GM13976 (cell line): Measurements from ENCODE around the gene HYAL2.
"Not testable (repeated sequence)": the region's sequence is repeated elsewhere in the genome, so short reads cannot be mapped to it uniquely, and the experiment has no call there.

Experiments
- DNase-seq: peaks from one replicate; pipeline ENCODE4 v3.0.0; 2012; ENCODE audit warnings: low spot score
- CTCF ChIP-seq: IDR thresholded peaks from 2 replicates; pipeline ENCODE4 v1.5.1; 2012; ENCODE audit warnings: borderline replicate concordance, mild to moderate bottlenecking; ENCODE audit not compliant: insufficient read depth; ENCODE audit errors: extremely low read depth, missing control alignments, control extremely low read depth
- in situ Hi-C: fragments of 300-500 bp; cut with MboI; formaldehyde crosslinking; loops from one replicate; pipeline ENCODE4 v1.12.0; 2022; ENCODE audit warnings: low sequenced_read_pairs, mixed read lengths, inconsistent platforms; ENCODE audit not compliant: unreplicated experiment

The HYAL2 gene

DNA sequence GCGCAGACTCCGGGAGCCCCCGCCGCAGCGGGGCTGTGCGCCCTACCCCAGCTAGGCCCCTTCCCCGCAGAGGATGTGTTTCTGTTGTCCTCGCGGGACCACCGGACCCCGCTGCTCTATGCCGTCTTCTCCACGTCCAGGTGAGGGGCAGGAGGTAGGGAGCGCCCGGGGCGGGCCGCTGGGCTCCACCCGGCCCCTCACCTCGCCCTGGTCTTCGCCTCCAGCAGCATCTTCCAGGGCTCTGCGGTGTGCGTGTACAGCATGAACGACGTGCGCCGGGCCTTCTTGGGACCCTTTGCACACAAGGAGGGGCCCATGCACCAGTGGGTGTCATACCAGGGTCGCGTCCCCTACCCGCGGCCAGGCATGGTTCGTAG is 48.9 kb downstream of the HYAL2 start:
- DNase-seq = no peak
- TF ChIP-seq CTCF = no peak
- in situ Hi-C loops = loop anchor here (5.0 kb wide), 1 partner anchor 81 kb away; the partner anchor contains the start of gene GNAT1

DNA sequence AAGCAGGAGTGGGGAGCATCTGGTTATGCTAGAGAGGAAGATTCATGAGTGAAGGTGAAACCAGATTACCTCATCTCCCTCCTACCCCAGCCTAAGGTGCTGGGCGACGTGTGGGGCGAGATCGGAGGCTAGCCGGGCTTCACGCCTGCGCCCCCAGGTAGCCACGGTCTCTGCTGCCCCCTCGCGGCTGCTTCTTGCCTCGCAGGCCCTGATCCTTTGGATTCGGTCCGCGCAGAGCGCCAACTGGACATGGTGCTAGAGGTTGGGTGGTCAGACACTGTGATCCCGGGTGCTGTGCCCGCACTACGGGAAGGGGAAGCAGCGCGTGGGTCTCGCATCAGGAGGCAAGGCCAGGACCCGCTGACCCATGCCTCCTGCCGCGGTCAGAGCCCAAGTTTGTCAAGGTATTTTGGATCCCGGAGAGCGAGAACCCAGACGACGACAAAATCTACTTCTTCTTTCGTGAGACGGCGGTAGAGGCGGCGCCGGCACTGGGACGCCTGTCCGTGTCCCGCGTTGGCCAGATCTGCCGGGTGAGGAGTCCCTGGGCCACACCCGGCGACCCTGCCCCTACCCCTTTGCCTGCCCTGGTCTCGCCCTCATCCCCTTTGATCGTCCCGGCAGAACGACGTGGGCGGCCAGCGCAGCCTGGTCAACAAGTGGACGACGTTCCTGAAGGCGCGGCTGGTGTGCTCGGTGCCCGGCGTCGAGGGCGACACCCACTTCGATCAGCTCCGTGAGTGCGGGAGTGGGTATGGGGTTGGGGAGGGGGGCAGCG is 49.4 kb downstream of the HYAL2 start:
- TF ChIP-seq CTCF = peak; percentile 99
- in situ Hi-C loops = loop anchor here (5.0 kb wide), 1 partner anchor 81 kb away; the partner anchor contains the start of gene GNAT1
- peak; percentile 98 for DNase-seq

- in situ Hi-C loops = loop anchor here (5.0 kb wide), 1 partner anchor 80 kb away; the partner anchor contains the start of gene GNAT1
- not testable (repeated sequence) for DNase-seq
Observed at GRCh38 chr3:50272538-50272910, 50.0 kb downstream of the HYAL2 start.

DNA sequence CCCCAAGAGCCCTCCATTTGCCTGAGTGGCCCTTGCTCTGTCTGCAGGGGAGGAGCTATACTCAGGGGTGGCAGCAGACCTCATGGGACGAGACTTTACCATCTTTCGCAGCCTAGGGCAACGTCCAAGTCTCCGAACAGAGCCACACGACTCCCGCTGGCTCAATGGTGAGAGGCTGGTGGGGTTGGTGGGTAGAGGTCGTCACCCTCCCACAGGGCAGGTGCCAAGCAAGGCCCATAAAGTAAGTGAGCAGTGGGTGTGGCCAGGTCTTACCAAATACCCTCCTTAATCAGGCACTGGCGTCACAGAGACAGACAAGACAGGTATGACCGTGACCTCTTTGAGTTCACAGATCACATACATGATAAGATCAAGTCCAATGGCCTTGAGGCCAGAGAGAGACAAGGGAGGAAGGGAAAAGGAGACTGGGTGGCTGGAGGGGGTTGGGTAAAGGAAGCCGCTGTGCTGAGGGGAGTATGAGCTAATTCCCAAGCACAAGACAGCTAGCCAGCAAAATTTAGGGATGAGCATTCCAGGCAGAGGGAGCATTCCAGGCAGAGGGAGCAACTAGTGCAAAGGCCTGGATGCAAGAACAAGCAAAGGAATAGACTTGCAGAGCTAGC is 51.1 kb downstream of the HYAL2 start:
- DNase-seq = no peak
- TF ChIP-seq CTCF = no peak
- in situ Hi-C loops = loop anchor here (5.0 kb wide), 1 partner anchor 79 kb away; the partner anchor contains the start of gene GNAT1

DNA sequence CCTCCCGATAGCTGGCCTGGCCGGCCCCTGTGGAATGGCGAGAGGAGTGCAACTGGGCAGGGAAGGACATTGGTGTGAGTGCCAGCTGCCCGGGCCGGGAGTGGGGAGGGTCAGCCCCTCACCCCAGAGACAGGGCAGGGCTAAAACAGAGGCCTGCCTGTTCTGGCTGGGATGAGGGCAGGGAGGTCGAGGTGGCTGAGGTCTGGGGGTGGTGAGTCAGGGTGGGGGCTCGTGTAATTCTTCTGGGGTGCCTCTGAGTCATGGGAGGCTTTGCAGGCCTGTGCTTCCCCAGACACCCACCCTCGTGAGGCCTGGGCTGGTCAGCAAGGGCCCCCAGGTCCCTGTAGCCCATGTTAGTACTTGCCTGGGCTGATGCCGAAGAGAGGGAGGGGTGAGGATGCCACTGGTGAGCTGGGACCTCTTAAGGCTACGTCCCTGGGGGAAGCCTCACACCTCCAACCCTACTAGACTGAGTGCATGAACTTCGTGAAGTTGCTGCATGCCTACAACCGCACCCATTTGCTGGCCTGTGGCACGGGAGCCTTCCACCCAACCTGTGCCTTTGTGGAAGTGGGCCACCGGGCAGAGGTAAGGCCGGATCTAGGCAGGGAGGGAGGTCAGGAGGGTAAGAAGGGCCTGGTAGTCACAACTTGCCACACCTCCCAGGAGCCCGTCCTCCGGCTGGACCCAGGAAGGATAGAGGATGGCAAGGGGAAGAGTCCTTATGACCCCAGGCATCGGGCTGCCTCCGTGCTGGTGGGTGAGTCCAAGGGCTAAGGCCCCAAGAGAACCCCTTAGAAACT is 51.9 kb downstream of the HYAL2 start:
- in situ Hi-C loops = loop anchor here (5.0 kb wide), 1 partner anchor 78 kb away; the partner anchor contains the start of gene GNAT1
- no peak for TF ChIP-seq CTCF
- no peak for DNase-seq

DNA sequence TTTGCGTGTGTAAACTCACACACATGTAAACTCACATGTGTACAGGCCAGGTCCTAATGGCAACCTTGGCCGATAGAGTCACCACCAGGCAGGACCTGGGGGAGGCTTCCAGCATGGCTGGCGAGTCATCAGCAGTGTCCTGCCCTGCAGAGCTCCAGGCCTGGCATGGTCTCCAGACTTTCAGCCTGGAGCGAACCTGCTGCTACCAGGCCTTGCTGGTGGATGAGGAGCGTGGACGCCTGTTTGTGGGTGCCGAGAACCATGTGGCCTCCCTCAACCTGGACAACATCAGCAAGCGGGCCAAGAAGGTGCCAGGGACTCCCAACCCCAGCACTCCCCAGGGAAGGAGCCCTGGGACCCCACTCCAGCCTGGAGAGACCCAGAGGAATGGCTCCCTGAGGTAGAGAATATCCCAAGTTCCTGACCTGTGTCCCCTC is 52.5 kb downstream of the HYAL2 start:
- no peak for DNase-seq
- no peak for TF ChIP-seq CTCF
- in situ Hi-C loops = loop anchor here (5.0 kb wide), 1 partner anchor 78 kb away; the partner anchor contains the start of gene GNAT1
